SK-N-SH (cell line): ENCODE measurements around the gene TMEM271. TPM values are rescaled to one million over a fixed set of nuclear protein-coding genes. Genes with fewer than 3 reads are reported as not detected.

Source experiments
- CTCF ChIA-PET: fragments of 300-600, 350-600 bp; formaldehyde crosslinking; extraction: SDS; loops from one replicate; lab custom pipeline; 2021; lab: Yijun Ruan, JAX
- POLR2A ChIA-PET: fragments of 350-600 bp; sonication (Branson Sonifier 250); formaldehyde crosslinking; extraction: SDS; loops from one replicate; lab custom pipeline; 2020; ENCODE audit warnings: antibody characterized with exemption, inconsistent platforms; lab: Yijun Ruan, JAX
- DNase-seq: peaks from one replicate; pipeline ENCODE4 v3.0.0; 2012
- H2AFZ ChIP-seq: fragments of 200-600 bp; sonication (generic); 2 replicates; pipeline ENCODE4 v1.8.1; 2016; ENCODE audit warnings: antibody characterized with exemption, mild to moderate bottlenecking, low read depth
- H3F3A ChIP-seq: fragments of 200-600 bp; sonication (generic); replicated peaks from 2 replicates; pipeline ENCODE3; 2016; ENCODE audit warnings: antibody characterized with exemption, mild to moderate bottlenecking; ENCODE audit not compliant: insufficient read depth
- H3K27ac ChIP-seq, 2 experiments: fragments of 200-500 bp in 1 of 2; fragments of 200-600 bp in 1 of 2; sonication (Bioruptor generic) in 1 of 2; sonication (generic), shearing (Covaris generic) in 1 of 2; 2 replicates each; pipeline versions ENCODE4 v1.5.1 to v1.6.1; 2014 to 2016; ENCODE audit warnings: low read depth in 2 of 2, inconsistent platforms in 1 of 2, low read length in 1 of 2, mild to moderate bottlenecking in 1 of 2, mixed read lengths in 1 of 2
- H3K27me3 ChIP-seq: fragments of 200-600 bp; sonication (generic), shearing (Covaris generic); 2 replicates; pipeline ENCODE4 v1.6.1; 2016; ENCODE audit warnings: mixed run types; ENCODE audit not compliant: insufficient read depth
- H3K36me3 ChIP-seq, 2 experiments: fragments of 200-500 bp in 1 of 2; fragments of 200-600 bp in 1 of 2; sonication (Bioruptor generic) in 1 of 2; sonication (generic) in 1 of 2; replicated peaks in 1 of 2; 2 replicates each; pipeline versions ENCODE3 to v1.5.1; 2014 to 2016; ENCODE audit warnings: low read length in 1 of 2, mild to moderate bottlenecking in 1 of 2; ENCODE audit not compliant: insufficient read depth in 2 of 2, control insufficient read depth in 1 of 2
- H3K4me1 ChIP-seq, 2 experiments: fragments of 200-500 bp in 1 of 2; fragments of 200-600 bp in 1 of 2; sonication (Bioruptor generic) in 1 of 2; sonication (generic), shearing (Covaris generic) in 1 of 2; 2 replicates each; pipeline versions ENCODE4 v1.5.1 to v1.6.1; 2014 to 2016; ENCODE audit warnings: low read depth in 1 of 2, low read length in 1 of 2, mixed run types in 1 of 2; ENCODE audit not compliant: insufficient read depth in 2 of 2, control insufficient read depth in 1 of 2
- H3K4me2 ChIP-seq: fragments of 200-600 bp; sonication (generic), shearing (Covaris generic); 2 replicates; pipeline ENCODE4 v1.6.1; 2017; ENCODE audit warnings: mixed run types
- H3K4me3 ChIP-seq, 2 experiments: fragments of 200-500 bp in 1 of 2; fragments of 200-600 bp in 1 of 2; sonication (Bioruptor generic) in 1 of 2; sonication (generic), shearing (Covaris generic) in 1 of 2; 2 replicates each; pipeline versions ENCODE4 v1.5.1 to v1.8.1; 2014 to 2016; ENCODE audit warnings: low read depth in 2 of 2, inconsistent platforms in 1 of 2, low read length in 1 of 2, mild to moderate bottlenecking in 1 of 2, mixed read lengths in 1 of 2, moderate library complexity in 1 of 2
- H3K79me2 ChIP-seq: fragments of 200-600 bp; sonication (generic); 2 replicates; pipeline ENCODE4 v1.8.1; 2017; ENCODE audit warnings: mild to moderate bottlenecking; ENCODE audit not compliant: insufficient read depth
- H3K9ac ChIP-seq: fragments of 200-600 bp; sonication (generic); 2 replicates; pipeline ENCODE4 v1.6.1; 2017; ENCODE audit warnings: mixed run types
- H3K9me2 ChIP-seq: fragments of 200-600 bp; sonication (generic); 2 replicates; pipeline ENCODE4 v1.6.1; 2017; ENCODE audit warnings: mixed run types
- H3K9me3 ChIP-seq: fragments of 200-600 bp; sonication (generic); 2 replicates; pipeline ENCODE4 v1.6.1; 2017; ENCODE audit warnings: mixed run types, mild to moderate bottlenecking, moderate library complexity
- H4K20me1 ChIP-seq: fragments of 200-600 bp; sonication (generic); 2 replicates; pipeline ENCODE4 v1.6.1; 2017; ENCODE audit warnings: mild to moderate bottlenecking, mixed run types; ENCODE audit not compliant: insufficient read depth
- ELF1 ChIP-seq: IDR thresholded peaks from 2 replicates; pipeline ENCODE4 v1.4.0; 2012
- EP300 ChIP-seq, 2 experiments: IDR thresholded peaks; 2 replicates each; pipeline versions ENCODE4 v1.4.0 to v1.6.1; 2012; ENCODE audit warnings: borderline replicate concordance in 1 of 2, low read depth in 1 of 2, low read length in 1 of 2
- EZH2phosphoT487 ChIP-seq: fragments of 200-600 bp; sonication (generic); IDR thresholded peaks from 2 replicates; pipeline ENCODE4 v1.6.1; 2017; ENCODE audit warnings: low read depth, mixed run types, mild to moderate bottlenecking, antibody characterized with exemption, moderate library complexity, borderline replicate concordance
- FOXJ3 ChIP-seq: sonication (generic); formaldehyde crosslinking; IDR thresholded peaks from 2 replicates; pipeline ENCODE4 v1.5.1; 2020; ENCODE audit warnings: mild to moderate bottlenecking, missing genetic modification reagents
- FOXM1 ChIP-seq: IDR thresholded peaks from 2 replicates; pipeline ENCODE4 v1.4.0; 2012; ENCODE audit warnings: low read depth, mild to moderate bottlenecking
- GATA2 ChIP-seq: sonication (generic); formaldehyde crosslinking; IDR thresholded peaks from 2 replicates; pipeline ENCODE4 v1.5.0; 2020; ENCODE audit warnings: mild to moderate bottlenecking, missing genetic modification reagents
- MEF2A ChIP-seq: IDR thresholded peaks from 2 replicates; pipeline ENCODE4 v1.4.0; 2012; ENCODE audit warnings: low read depth, borderline replicate concordance
- NRF1 ChIP-seq: IDR thresholded peaks from 2 replicates; pipeline ENCODE4 v1.6.1; 2012; ENCODE audit warnings: low read depth, mild to moderate bottlenecking, low read length
- POLR2AphosphoS5 ChIP-seq: IDR thresholded peaks from 2 replicates; pipeline ENCODE4 v1.6.1; 2012; ENCODE audit warnings: low read depth, low read length
- RAD21 ChIP-seq: IDR thresholded peaks from 2 replicates; pipeline ENCODE4 v1.6.1; 2012; ENCODE audit warnings: mild to moderate bottlenecking, low read length
- RCOR1 ChIP-seq: fragments of 150-350 bp; IDR thresholded peaks from 2 replicates; pipeline ENCODE4 v1.6.1; 2017; ENCODE audit warnings: antibody characterized with exemption, low read length
- RXRA ChIP-seq: IDR thresholded peaks from 2 replicates; pipeline ENCODE4 v1.4.0; 2012; ENCODE audit warnings: low read depth, mild to moderate bottlenecking, borderline replicate concordance
- SIN3A ChIP-seq: IDR thresholded peaks from 2 replicates; pipeline ENCODE4 v1.6.1; 2012; ENCODE audit warnings: low read depth, mild to moderate bottlenecking, low read length, moderate library complexity, borderline replicate concordance
- SMC3 ChIP-seq: IDR thresholded peaks from 2 replicates; pipeline ENCODE4 v1.6.1; 2012; ENCODE audit warnings: low read depth, low read length, improper control_type of control experiment
- TAF1 ChIP-seq: IDR thresholded peaks from 2 replicates; pipeline ENCODE4 v1.6.1; 2012; ENCODE audit warnings: low read depth, mild to moderate bottlenecking, low read length, moderate library complexity, borderline replicate concordance
- TCF12 ChIP-seq: IDR thresholded peaks from 2 replicates; pipeline ENCODE4 v1.4.0; 2012
- YY1 ChIP-seq: IDR thresholded peaks from 2 replicates; pipeline ENCODE4 v1.4.0; 2012; ENCODE audit warnings: low read depth, mild to moderate bottlenecking
- WGBS: methylation state at CpG from one replicate; pipeline ENCODE4 v1.1.6; 2017; ENCODE audit warnings: low lambda C conversion rate; 5-methylcytosine and 5-hydroxymethylcytosine counted together
- polyA plus RNA-seq, 3 experiments: library from polyadenylated mRNA; depleted of rRNA; stranded (reverse); fragments of >200 nt; gene quantifications; 2 replicates each; pipeline ENCODE4 v1.2.3, GENCODE V29; 2012
- TF ChIP-seq, protein P1 (sequence below): IDR thresholded peaks from 2 replicates; pipeline ENCODE4 v1.4.0; 2012; ENCODE audit warnings: low read depth, borderline replicate concordance
- TF ChIP-seq, protein P2 (sequence below): IDR thresholded peaks from 2 replicates; pipeline ENCODE4 v1.4.0; 2012; ENCODE audit warnings: low read depth, borderline replicate concordance
- TF ChIP-seq, protein P3 (sequence below): fragments of 150-350 bp; IDR thresholded peaks from 2 replicates; pipeline ENCODE4 v1.6.1; 2017; ENCODE audit warnings: antibody characterized with exemption, low read length, low read depth, borderline replicate concordance

The TMEM271 gene
- polyA plus RNA-seq, 1 of the 3 experiments (the other 2 are of a cell fraction) = not detected

DNA sequence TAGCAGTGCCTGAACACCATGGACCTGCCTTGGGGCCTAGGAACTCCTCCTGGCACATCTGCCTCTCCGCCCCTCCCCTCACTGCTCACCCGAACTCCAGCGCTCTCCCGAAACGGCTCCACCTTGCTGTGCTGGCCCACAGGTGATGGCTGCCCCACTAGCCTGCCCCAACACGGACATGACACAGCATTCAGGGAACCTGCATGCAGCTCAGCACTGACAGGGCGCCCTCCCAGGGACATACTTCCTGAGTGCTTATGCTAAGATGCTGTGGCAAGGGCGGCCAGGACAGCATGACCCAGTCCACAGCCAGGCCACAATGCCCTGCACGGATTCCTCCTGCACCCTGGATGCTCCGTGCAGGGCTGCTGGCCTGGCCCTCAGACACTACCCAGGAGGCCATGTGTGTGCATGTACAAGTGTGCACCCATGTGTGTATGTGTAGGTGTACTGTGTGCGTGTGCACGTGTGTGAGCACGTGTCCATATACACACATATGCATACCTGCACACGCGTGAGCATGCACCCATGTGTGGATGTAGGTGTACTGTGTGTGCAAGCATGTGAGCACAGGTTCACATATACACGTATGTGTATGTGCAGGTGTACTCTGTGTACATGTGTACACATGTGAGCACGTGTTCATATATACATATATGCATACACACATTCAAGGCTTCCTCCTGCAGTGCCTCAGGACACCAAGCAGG lies 6.0 kb downstream of the TMEM271 start:
- Histone ChIP-seq H3K4me3 (no peak overlapping the region), H3K27me3 (peaks cover 35% of the 10 kb centered on the region), H3K4me1 (no peaks in the 10 kb centered on the region; a peak in 1 of 4 replicates), H3F3A (no peaks in the 10 kb centered on the region), H3K27ac (no peak overlapping the region), H3K9me2 (no peaks in the 10 kb centered on the region), H3K36me3 (no peaks in the 10 kb centered on the region), H3K4me2 (no peak overlapping the region), H2AFZ (no peak overlapping the region), H3K79me2 (no peaks in the 10 kb centered on the region), H3K9me3 (no peaks in the 10 kb centered on the region), H3K9ac (no peak overlapping the region), H4K20me1 (no peaks in the 10 kb centered on the region)
- WGBS = 37% methylated on average over 13 of the region's 17 CpGs
- no peak for DNase-seq
- CTCF ChIA-PET = no interaction called here
- POLR2A ChIA-PET = no interaction called here
- TF ChIP-seq RCOR1 (no peak), TAF1 (no peak), MEF2A (no peak), GATA2 (CRISPR knock-in tag) (no peak), EP300 (IDR thresholded peaks at IDR 0.05; ENCODE audit: borderline replicate concordance in 1 of 2, low read depth in 1 of 2, low read length in 1 of 2) (no peak), SIN3A (no peak), POLR2AphosphoS5 (no peak), RAD21 (no peak), ELF1 (no peak), EZH2phosphoT487 (no peak), RXRA (no peak), YY1 (no peak), TCF12 (no peak), FOXM1 (no peak), NRF1 (no peak), FOXJ3 (no peak), SMC3 (no peak)
- TF ChIP-seq, protein P1, sequence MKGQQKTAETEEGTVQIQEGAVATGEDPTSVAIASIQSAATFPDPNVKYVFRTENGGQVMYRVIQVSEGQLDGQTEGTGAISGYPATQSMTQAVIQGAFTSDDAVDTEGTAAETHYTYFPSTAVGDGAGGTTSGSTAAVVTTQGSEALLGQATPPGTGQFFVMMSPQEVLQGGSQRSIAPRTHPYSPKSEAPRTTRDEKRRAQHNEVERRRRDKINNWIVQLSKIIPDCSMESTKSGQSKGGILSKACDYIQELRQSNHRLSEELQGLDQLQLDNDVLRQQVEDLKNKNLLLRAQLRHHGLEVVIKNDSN = no peak
- TF ChIP-seq, protein P2, sequence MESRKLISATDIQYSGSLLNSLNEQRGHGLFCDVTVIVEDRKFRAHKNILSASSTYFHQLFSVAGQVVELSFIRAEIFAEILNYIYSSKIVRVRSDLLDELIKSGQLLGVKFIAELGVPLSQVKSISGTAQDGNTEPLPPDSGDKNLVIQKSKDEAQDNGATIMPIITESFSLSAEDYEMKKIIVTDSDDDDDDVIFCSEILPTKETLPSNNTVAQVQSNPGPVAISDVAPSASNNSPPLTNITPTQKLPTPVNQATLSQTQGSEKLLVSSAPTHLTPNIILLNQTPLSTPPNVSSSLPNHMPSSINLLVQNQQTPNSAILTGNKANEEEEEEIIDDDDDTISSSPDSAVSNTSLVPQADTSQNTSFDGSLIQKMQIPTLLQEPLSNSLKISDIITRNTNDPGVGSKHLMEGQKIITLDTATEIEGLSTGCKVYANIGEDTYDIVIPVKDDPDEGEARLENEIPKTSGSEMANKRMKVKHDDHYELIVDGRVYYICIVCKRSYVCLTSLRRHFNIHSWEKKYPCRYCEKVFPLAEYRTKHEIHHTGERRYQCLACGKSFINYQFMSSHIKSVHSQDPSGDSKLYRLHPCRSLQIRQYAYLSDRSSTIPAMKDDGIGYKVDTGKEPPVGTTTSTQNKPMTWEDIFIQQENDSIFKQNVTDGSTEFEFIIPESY = no peak
- TF ChIP-seq, protein P3, sequence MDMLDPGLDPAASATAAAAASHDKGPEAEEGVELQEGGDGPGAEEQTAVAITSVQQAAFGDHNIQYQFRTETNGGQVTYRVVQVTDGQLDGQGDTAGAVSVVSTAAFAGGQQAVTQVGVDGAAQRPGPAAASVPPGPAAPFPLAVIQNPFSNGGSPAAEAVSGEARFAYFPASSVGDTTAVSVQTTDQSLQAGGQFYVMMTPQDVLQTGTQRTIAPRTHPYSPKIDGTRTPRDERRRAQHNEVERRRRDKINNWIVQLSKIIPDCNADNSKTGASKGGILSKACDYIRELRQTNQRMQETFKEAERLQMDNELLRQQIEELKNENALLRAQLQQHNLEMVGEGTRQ = no peak
